Measurements from ENCODE around the gene PRKCA.

The PRKCA gene

DNA sequence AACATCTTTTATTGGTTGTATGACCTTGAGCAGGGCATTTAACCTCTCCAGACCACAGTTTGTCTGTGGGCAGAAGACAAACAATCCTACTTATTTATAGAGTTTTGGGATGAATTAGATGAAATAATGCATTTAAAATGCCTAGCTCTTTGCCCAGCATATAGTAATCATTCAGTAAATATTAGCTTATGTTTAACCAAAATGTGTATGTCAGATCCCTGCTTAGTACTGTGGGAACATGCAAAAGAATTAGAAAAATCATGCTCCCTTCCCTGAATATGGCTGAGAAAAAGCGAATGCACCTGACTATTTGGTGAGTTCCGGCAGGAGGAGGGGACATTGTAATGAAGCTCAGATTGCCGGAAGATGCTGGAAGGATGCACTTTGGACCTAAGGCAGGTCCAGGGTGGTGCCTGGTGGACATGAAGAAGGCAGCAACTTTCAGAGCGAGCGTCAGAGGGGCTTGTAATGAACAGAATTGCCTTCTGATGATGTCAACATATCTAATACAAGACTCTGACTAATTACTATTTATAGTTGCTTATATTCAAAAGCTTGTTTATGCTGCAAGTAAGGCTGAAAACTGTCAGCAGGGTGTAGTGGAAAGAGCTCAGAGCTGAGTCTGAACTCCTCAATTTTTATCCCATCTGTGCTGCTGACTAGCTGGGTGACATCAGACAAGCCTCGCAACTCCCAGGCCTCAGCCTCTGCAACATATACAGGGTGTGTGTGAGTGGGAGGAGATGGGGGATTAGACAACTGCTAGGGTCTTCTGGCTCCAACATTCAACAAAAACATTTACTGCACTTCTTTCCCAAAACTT is 221.2 kb downstream of the PRKCA start:
- DNase-seq, result no peak

DNA sequence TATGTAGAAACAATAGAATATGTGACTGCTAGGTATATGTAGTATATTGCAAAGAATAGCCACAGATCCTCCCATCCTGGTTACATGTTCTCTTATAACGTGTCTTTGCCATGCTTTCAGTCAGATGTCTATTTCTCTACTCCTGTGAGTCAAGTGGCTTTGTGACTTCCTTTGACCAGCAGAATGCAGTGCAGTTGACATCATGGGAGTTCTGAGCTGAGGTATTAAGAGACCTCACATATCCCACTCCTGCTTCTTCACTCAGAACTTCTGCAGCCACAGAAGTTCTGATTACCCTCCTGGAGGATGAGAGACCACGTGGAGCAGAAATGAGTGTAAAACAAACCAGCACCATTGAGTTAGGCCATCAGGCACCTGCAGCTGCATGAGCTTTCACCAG is 222.5 kb downstream of the PRKCA start:
- DNase-seq, result no peak

DNA sequence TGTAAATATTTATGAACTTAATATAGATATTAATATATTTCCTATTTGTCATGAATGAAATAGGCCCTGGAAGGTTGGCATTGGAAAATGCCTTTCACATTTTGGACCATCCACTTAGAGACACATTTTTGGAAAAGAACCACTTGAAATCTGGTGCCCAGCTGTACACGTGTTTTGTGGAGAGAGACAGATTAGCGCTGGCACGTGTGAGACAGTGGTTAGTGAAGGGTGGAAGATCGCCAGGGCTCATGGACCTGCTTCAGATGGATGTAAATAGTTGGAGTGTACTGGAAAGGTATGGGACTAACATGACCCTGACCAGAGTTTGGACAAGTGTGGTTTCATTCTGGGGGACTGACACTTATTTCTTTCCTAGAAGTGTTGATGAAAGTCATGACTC is 222.9 kb downstream of the PRKCA start:
- DNase-seq, result no peak

GRCh38 chr17:66526827-66527226 is 224.4 kb downstream of the PRKCA start:
- no peak for DNase-seq

- DNase-seq, result no peak
Observed at GRCh38 chr17:66527335-66527734, 224.9 kb downstream of the PRKCA start.

- no peak for DNase-seq
Observed at GRCh38 chr17:66531851-66532295, 229.5 kb downstream of the PRKCA start.

DNA sequence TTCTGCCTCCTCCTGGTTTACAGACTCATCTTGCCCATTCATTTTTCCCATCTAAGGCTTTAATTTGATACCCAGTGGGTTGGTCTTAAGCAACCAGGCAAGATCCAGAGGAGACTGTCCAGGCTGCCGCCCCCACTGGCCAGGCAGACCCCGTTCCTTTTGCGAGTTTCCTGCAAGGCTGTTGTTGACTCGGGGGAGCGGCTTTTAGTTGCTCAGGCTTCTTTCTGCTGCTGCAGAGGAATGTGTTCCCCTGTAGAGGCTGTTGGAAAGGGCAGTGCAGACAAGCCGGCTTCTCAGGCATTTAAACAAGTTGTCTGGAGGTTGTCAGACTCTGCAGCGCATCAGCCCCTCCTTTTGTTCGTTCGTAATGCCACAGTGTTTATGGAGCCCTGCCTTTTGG is 231.2 kb downstream of the PRKCA start:
- DNase-seq, result no peak

DNA sequence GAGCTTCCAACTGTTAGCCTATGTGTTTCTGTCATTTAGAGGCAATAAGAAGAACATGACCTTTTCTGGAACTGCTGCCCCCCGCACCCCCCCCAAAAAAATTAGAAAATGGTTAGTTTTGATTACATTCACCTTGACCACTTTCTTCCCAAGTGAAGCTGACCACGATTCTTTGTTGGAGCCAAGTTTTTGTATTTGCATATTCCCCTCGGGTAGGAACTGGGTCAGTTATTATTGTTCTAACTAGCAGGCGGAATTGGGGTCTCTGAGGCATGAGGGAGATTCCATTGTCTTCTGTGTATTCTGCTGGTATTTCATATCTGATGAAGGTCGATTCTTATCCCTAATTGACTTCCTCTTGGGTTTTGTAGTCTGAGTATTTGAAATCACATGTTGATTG is 231.6 kb downstream of the PRKCA start:
- no peak for DNase-seq

DNA sequence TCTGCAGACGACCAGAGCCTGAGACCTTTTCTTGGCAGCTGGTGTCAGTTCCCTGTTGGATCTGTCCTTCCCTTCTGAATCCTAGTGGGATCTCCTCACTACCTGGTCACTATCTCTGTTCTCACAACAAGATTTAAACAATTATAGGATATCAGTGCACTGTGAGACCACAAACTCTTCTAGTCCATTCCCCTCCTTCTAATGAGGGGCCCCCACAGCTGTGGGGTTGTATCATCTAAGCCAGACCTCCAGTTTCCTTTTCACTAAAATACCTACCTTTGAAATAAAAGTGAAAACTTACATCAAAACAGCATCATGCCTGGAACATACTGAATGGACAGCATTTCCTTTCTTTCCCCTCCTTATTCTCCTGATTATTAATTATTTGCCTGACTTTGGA is 233.2 kb downstream of the PRKCA start:
- no peak for DNase-seq

DNA sequence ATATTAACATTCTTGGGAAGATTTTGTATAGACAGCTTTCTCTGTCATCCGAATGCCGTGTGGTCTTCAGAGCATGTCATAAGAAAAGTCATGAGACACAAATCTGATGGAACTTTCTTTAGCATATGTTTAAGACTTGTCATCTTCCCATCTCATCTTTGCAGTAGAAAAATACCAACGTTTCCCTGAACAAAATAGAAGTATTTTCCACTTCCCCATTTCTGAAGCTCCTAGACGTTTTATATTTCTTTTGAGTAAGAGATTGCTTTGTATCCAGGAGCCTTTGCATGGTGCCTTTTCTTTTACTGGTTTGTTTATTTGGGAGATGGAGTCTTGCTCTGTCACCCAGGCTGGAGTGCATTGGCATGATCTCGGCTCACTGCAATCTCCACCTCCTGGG is 235.1 kb downstream of the PRKCA start:
- no peak for DNase-seq

- no peak for DNase-seq
Observed at GRCh38 chr17:66538776-66539175, 236.4 kb downstream of the PRKCA start.

DNA sequence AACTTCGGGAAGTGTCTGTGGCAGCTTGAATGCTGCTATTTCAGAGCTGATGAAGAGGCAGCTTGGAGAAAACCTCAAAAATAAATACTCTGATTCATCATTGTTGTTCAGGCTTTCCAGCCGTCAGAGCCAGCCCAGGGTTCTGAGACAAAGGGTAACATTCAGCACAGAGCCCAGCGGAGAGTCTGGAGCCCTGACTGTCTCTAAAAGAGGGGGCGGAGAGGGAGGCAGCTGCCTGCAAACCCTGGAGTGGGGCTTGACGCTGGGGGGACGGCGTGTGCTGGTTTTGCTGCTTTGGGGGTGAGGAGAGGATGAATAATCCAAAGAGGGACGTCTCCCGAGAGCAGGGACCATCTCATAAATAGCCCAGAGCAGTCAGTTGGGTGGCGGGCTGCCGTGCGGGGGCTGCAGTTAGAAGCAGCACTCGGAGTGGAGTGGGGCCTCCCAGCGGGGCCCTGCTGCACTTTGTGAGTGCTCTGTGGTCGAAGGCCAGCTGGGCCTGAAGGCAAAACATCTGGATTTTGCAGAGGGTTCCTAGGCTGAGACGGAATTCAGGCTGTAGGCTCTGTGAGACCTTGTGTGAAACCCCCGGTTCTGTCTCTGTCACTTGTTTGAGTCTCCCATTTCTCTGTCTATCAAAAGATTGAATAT is 237.8 kb downstream of the PRKCA start:
- no peak for DNase-seq

DNA sequence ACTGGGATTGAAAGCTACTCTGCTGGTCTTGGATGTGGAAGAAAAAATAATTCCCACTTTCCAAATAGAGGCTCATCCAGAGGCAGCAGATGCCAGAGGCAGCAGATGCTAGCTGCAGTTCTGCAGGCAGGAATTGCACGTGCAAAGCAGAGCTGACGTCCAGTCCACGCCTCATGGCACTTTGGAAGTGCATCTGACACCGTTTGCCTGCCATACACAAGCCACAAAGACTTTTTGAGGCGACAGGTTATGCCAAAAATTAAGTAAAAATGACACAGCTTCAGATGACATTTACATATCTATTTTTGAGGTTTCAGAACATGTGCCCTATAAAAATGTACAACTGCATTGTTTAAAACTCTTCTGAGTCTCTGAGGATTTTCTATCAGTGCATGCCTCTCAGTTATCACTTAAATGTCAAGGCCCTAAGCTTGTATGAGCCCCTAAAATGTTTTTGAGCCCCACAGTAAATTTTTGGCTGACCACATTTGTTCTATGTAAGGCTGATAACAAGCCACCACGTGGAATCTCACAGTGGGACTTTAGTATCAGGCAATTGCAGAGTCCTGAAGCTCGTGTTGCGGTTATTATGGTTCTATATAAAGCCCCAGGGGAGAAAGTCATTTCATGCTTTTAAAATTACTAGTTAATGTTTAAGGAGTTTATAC is 239.2 kb downstream of the PRKCA start:
- DNase-seq, result no peak

DNA sequence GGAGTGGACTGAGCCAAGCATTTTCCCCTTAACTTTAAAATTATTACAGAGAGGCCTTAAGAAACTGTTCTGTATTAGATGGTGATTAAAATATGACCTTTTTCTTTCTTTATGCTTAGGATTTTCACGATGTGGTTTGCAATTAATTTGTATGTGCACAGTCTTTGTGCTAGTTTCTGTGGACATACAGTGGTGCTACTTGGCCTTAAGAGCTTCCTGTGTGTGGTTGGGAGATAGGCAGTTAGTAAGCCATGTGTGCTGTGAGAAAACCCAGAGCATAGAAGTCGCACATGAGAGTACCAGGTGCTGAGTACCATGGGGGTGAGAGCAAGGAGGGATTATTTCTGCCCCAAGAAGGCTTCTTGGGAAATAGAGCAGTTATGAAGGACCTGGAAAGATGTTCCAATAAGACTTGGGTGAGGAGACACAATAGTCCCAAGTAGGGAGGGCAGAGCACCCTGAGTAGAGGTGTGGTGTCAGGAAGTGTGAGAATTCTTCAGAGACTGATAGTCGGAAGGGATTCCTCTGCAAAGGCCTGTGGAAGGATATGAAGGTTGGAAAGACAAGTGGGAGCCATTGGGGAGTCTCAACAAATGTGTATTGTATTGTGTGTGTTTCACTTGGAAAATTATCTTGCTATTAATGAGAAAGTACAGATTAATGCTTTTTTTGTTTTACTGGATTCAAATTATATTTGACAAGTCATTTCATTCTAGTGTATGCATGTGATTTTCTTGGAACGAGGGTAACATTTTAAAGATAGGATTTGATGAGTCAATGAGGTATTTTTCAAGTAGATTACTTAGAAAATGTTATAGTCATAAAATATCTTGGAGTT is 239.9 kb downstream of the PRKCA start:
- DNase-seq, result no peak

- DNase-seq, result no peak
Observed at GRCh38 chr17:66542967-66543520, 240.6 kb downstream of the PRKCA start.

DNA sequence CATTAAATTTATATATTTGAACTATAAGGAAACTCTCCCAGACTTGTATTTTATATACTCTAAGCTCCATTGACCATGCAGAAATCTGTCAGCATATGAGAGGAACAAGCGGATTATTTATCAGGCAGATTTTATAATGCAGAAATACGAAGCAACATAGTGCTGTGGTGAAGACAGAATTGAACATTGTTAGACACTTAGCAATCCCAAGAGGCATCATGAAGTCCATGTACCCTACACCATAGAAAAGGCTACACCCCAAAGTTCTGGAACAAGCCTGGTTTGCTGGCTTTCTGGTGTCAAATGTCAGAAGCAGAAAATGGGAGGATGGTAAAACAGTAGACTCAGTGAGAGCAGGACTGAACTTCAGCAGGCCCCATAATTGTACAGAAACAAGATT is 241.1 kb downstream of the PRKCA start:
- no peak for DNase-seq

DNA sequence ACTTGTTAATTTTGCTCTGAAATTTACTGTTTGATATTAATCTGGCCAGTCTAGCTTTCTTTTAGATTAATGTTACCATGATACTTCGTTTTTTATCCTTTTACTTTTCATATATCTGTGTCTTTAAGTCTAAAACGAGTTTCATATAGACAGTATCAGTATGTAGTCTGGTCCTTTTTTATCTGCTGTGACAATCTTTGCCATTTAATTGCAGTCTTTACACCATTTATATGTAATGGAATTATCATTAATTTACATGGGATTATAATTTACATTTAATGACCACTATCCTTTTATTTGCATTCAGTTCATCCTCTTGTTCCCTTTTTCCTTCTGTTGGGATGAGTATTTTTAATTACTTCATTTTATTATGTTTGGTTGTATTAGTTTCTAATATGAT is 243.5 kb downstream of the PRKCA start:
- DNase-seq, result no peak

GRCh38 chr17:66547151-66547865 is 244.9 kb downstream of the PRKCA start:
- DNase-seq, result no peak

DNA sequence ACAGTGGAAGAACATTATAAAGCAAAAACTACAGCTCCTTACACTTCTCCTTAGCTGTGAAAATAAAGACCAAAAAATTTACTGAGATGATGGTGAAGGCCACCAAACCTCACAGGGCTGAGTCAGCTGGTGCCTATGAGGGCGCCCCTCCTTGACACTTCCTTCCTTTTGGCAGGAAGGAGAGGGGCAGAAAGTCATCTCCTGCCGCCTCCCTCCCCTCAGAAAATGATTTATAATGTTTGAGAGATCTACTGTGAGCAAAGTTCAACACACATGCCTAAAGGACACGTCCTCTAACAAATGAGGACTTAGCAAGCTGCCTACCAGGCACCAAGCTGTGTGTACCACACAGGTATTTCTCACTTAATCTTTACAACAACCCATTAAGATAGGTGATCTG is 245.7 kb downstream of the PRKCA start:
- peak in 1 of 4 experiments; percentile 10 for DNase-seq

GRCh38 chr17:66548659-66549310 is 246.4 kb downstream of the PRKCA start:
- DNase-seq, result no peak

- no peak for DNase-seq
Observed at GRCh38 chr17:66549311-66549704, 246.9 kb downstream of the PRKCA start.
